Measurements from ENCODE around the gene TCFL5. TPM values are rescaled to one million over a fixed set of nuclear protein-coding genes. Genes with fewer than 3 reads are reported as not detected.

TCFL5 gene
- total RNA-seq, 1 experiment from 2014 or later, result 10.8 TPM

- H3K4me3 Mint-ChIP-seq (ENCODE audit: unreplicated experiment), result peak within 1 kb of the TSS; percentile 81
- CTCF ChIA-PET, result interaction anchor here (1.4 to 1.8 kb wide), 2 partner anchors 11 to 12 kb away, joined by 5 read pairs; no protein-coding TSS in a partner anchor
- H3K4me1 Mint-ChIP-seq (ENCODE audit: insufficient read depth, unreplicated experiment), result peaks cover 10% of the 10 kb centered on the region
- intact Hi-C loops (cut with micrococcal nuclease), result loop anchor here (5.0 kb wide), 1 partner anchor 137 kb away; no protein-coding TSS in a partner anchor
- POLR2A ChIA-PET, result interaction anchor here (1.1 to 2.0 kb wide), 7 partner anchors 8 to 100 kb away, joined by 3 to 19 read pairs (median 6); partner anchors contain the start of genes MRGBP and TCFL5
- DNase-seq (ENCODE audit: unreplicated experiment), result peak; percentile 52
- no peaks in the 10 kb centered on the region for H3K27me3 Mint-ChIP-seq (ENCODE audit: insufficient read depth, unreplicated experiment)
- H3K9me3 Mint-ChIP-seq (ENCODE audit: unreplicated experiment), result no peaks in the 10 kb centered on the region
- H3K27ac Mint-ChIP-seq (ENCODE audit: low read depth, unreplicated experiment), result peak within 1 kb of the TSS; percentile 77
- no peak for TF ChIP-seq CTCF (IDR thresholded peaks at IDR 0.05; ENCODE audit: unreplicated experiment)
- peaks cover 39% of the 10 kb centered on the region for H3K36me3 Mint-ChIP-seq (ENCODE audit: insufficient read depth, unreplicated experiment)
- no TSS peak for BruUV-seq (replicated peaks)
Observed at GRCh38 chr20:62804627-62805154, 56.9 kb downstream of the TCFL5 start, which contains the start of gene OGFR. Gene OGFR (plus strand): TSS chr20:62804835. CDS start chr20:62804860, 25 bp downstream.

- H3K36me3 Mint-ChIP-seq (ENCODE audit: insufficient read depth, unreplicated experiment), result peaks cover 40% of the 10 kb centered on the region
- peaks cover 10% of the 10 kb centered on the region for H3K4me1 Mint-ChIP-seq (ENCODE audit: insufficient read depth, unreplicated experiment)
- H3K4me3 Mint-ChIP-seq (ENCODE audit: unreplicated experiment), result peak overlapping the region; percentile 81
- ChIA-PET CTCF (interaction anchor here (0.5 to 1.4 kb wide), 4 partner anchors 9 to 130 kb away, joined by 3 to 5 read pairs (median 4); no protein-coding TSS in a partner anchor), POLR2A (interaction anchor here (1.2 to 2.0 kb wide), 6 partner anchors 8 to 100 kb away, joined by 3 to 19 read pairs (median 5); partner anchors contain the start of gene MRGBP)
- no peak for TF ChIP-seq CTCF (IDR thresholded peaks at IDR 0.05; ENCODE audit: unreplicated experiment)
- no peaks in the 10 kb centered on the region for H3K27me3 Mint-ChIP-seq (ENCODE audit: insufficient read depth, unreplicated experiment)
- H3K9me3 Mint-ChIP-seq (ENCODE audit: unreplicated experiment), result no peaks in the 10 kb centered on the region
- BruUV-seq (replicated peaks), result no TSS peak
- peak overlapping the region; percentile 75 for H3K27ac Mint-ChIP-seq (ENCODE audit: low read depth, unreplicated experiment)
- DNase-seq (ENCODE audit: unreplicated experiment), result no peak
- intact Hi-C loops (cut with micrococcal nuclease), result no loop called here
Observed at GRCh38 chr20:62804021-62804626, 57.5 kb downstream of the TCFL5 start.

GRCh38 chr20:62802026-62802712 is 59.5 kb downstream of the TCFL5 start:
- ChIA-PET CTCF (interaction anchor here (0.5 to 0.6 kb wide), 3 partner anchors 10 to 172 kb away, joined by 3 to 4 read pairs (median 3); no protein-coding TSS in a partner anchor), POLR2A (interaction anchor here (0.7 to 1.4 kb wide), 3 partner anchors 29 to 99 kb away, joined by 3 to 5 read pairs (median 4); no protein-coding TSS in a partner anchor)
- Mint-ChIP-seq H3K4me1 (ENCODE audit: insufficient read depth, unreplicated experiment) (peaks cover 15% of the 10 kb centered on the region), H3K27ac (ENCODE audit: low read depth, unreplicated experiment) (no peak overlapping the region), H3K36me3 (ENCODE audit: insufficient read depth, unreplicated experiment) (peaks cover 34% of the 10 kb centered on the region), H3K27me3 (ENCODE audit: insufficient read depth, unreplicated experiment) (no peaks in the 10 kb centered on the region), H3K4me3 (ENCODE audit: unreplicated experiment) (no peak overlapping the region), H3K9me3 (ENCODE audit: unreplicated experiment) (no peaks in the 10 kb centered on the region)
- TF ChIP-seq CTCF (IDR thresholded peaks at IDR 0.05; ENCODE audit: unreplicated experiment), result no peak
- no peak for DNase-seq (ENCODE audit: unreplicated experiment)
- intact Hi-C loops (cut with micrococcal nuclease), result no loop called here
- BruUV-seq (replicated peaks), result no TSS peak

All from MCF 10A (cell line).